Epithelial cell of esophagus (primary cell): ENCODE results near the gene RNF130.

Source experiments
- DNase-seq: peaks from one replicate; pipeline ENCODE4 v3.0.0; 2010; ENCODE audit warnings: low read depth
- H3K4me3 ChIP-seq: 2 replicates; pipeline ENCODE4 v1.5.1; 2011; ENCODE audit warnings: mild to moderate bottlenecking, low read length, control low read depth
- TF ChIP-seq, protein P1 (sequence below): IDR thresholded peaks from 2 replicates; pipeline ENCODE4 v1.5.1; 2011; ENCODE audit warnings: low read depth, mild to moderate bottlenecking, low read length, control low read depth, inconsistent platforms; ENCODE audit not compliant: insufficient read depth; ENCODE audit errors: missing control alignments

The RNF130 gene

DNA sequence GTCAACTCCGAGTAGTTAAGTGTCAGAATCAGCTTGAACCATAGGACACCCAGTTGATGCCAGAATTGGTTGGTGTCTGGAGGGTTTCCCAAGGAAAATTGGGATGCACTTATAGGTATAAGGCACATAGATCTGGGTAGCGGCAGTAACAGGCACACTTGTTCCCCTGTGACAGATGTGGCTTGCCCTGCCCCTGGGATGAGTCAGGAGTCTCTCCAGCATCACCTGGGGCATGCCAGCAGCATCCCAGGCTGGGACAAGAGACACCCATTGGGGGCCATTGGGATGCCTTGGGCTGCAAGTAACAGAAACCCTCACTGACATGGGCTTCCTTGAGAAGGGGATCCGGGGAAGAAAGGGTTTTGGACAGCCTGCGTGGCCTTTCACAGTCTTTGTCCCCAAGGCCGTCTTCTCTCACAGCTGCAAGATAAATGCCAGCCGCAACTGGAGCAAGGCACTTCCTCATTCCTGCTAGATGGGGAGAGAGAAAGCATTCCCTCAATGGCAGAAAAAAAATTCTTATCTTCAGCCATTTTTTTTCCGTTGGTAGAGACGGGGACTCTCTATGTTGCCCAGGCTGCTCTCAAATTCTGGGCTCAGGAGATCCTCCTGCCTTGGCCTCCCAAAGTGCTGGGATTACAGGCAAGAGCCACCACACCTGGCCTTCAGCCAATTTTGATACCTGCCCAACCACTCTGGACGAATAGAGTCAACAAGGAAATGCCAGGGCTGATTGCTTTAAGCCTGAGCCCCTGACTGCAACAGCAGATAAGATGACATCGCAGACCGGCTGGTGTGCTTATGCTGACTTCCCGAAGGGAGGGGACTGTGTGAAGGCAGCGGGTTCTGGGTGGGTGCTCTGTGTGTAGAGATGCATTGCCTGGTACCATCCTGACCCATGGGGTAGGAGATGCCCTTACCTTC, 13.3 kb upstream of the RNF130 start:
- peak; percentile 68 for DNase-seq
- TF ChIP-seq, protein P1, sequence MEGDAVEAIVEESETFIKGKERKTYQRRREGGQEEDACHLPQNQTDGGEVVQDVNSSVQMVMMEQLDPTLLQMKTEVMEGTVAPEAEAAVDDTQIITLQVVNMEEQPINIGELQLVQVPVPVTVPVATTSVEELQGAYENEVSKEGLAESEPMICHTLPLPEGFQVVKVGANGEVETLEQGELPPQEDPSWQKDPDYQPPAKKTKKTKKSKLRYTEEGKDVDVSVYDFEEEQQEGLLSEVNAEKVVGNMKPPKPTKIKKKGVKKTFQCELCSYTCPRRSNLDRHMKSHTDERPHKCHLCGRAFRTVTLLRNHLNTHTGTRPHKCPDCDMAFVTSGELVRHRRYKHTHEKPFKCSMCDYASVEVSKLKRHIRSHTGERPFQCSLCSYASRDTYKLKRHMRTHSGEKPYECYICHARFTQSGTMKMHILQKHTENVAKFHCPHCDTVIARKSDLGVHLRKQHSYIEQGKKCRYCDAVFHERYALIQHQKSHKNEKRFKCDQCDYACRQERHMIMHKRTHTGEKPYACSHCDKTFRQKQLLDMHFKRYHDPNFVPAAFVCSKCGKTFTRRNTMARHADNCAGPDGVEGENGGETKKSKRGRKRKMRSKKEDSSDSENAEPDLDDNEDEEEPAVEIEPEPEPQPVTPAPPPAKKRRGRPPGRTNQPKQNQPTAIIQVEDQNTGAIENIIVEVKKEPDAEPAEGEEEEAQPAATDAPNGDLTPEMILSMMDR = no peak
- no peak overlapping the region for H3K4me3 ChIP-seq

DNA sequence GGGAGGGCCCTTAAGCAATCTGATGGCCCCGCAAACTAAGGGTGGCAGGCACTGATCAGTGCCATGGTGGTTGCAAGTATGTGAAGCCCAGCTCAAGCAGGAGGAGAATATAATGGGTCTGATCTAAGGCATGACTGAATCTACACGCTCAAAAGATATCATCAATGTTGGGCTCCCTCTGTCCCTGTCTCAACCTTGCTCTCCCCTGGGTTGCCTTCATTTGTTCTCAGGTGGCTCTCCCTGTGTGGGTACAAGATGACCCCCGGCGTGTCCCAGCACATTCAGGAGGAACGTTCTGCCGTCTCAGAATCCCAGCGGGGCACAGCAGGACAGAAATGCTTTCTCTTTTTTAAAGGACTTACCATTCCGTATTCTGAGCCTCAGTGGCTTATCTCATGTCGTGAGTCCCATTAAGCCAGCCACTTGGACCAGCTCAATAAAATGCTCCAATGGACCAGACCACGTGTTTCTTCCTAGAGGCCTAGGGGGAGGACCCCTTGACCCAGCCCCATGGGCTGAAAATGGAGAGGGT, 12.0 kb upstream of the RNF130 start:
- no peak for DNase-seq
- H3K4me3 ChIP-seq = no peak overlapping the region
- TF ChIP-seq, protein P1 = no peak

DNA sequence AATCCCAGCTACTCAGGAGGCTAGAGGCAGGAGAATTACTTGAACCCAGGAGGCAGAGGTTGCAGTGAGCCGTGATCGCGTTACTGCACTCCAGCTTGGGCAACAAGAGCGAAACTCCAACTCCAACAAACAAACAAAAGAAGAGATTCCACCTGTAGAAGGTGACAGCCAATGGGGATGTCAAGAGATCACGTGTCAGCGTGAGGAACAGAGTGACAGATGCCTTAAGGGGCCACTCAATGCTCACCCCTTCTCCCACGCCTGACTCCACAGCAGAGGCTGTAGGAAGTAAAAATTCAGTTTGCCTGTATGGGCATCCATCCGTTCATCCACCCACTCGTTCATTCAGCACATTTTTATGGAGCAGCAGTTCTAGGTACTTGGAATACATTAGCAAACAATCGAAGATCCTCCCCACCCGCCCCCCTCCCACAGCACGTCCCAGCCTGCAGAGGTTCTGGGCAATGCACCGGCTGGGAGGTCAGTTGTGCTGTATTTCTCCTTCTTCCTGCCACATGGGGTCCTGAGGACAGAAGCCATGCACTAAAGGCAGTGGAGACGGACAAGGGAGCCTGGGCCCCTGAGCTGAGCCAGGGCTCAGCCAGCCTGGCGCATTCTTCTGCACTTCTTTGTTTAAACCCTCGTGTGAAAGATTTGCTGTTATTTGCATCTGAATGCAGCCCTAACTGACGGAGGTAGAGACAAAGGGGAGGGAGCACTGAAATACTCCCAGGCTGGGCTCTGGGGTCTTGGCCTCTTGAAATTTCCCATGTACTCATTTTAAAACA, 11.3 kb upstream of the RNF130 start:
- TF ChIP-seq, protein P1 = no peak
- DNase-seq = no peak
- H3K4me3 ChIP-seq = no peak overlapping the region

DNA sequence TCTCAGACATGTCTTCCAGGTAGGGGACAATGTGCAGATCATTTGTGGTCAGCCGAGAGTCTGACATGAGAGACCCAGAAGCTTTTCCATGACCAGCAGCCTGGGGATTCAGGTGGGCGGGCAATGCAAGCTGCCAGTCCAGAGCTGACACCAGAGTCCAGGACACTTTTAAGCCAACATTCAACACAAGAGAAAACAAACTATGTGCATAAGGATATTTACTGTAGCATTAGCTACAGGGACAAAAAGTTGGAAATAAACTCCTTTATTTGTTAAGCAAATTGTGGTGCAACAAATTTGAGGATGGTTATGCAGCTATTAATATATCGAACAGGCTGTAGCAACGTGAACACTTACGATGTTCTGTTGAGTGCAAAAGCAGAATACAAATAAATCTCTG, 9.9 kb upstream of the RNF130 start:
- no peak for DNase-seq
- H3K4me3 ChIP-seq = no peak overlapping the region
- TF ChIP-seq, protein P1 = no peak

DNA sequence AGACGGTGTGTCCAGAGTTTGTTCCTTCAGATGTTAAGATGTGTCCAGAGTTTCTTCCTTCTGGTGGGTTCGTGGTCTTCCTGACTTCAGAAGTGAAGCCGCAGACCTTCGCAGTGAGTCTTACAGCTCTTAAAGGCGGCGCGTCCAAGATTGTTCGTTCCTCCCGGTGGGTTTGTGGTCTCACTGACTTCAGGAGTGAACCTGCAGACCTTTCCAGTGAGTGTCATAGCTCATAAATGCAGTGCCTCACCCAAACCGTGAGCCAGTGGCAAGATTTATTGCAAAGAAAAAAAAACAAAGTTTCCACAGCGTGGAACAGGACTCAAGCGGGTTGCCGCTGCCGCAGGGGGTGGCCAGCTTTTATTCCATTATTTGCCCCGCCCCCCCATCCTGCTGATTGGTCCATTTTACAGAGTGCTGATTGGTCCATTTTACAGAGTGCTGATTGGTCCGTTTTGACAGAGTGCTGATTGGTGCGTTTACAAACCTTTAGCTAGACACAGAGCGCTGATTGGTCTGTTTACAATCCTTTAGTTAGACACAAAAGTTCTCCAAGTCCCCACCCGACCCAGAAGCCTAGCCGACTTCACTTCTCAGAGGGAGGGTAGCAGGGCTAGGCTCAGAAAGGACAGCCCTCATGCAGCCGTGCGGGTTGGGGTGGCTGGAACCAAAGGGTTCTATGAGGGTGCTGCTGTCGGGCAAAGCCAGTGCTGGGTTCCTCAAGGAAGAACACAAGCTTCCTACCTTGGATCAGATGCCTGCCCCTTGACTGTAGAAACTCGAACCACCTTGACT, 9.1 kb upstream of the RNF130 start:
- H3K4me3 ChIP-seq = no peak overlapping the region
- no peak for DNase-seq
- TF ChIP-seq, protein P1 = no peak

DNA sequence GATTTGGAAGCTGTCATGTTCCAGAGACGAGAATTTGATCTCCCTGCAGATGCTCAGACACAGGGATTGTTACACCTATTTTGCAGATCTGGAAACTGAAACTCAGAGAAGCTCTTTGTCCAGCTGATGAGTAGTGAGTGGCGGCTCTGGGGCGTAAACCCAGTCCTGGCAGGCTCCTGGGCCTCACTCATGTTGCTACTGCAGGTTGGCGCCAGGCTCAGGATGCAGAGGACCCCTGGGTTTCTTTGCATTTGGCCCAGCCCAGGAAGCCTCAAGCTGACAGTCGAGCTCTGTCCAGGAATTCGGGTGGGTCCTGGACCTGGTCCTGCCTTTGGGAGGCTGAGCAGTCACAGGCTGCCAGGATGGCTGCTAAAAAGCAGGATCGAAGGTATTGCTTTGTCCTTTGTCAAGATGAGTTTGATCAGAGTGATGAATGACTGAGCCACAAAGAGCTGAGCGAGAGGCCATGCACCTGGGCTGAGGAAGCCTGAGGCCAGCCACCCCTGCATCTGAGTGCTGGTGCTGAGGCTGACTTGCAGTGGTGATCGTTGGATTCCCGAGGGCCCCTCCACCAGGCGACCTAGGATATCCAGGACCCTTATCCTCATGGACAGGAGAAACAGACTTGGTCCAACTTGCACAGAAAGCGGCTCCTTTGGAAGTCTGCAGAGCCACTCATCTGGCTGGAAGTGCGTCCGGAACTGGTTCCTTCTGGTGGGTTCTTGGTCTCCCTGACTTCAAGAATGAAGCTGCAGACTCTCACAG, 8.3 kb upstream of the RNF130 start:
- TF ChIP-seq, protein P1 = no peak
- no peak for DNase-seq
- no peak overlapping the region for H3K4me3 ChIP-seq
